Left lobe of liver (tissue), 2 donors: ENCODE measurements around the gene CLDN14. TPM values are rescaled to one million over a fixed set of nuclear protein-coding genes. Genes with fewer than 3 reads are reported as not detected.

ENCODE experiments used
- ATAC-seq: fragments of 200-7000 bp; cut with Tn5 transposase; one replicate; pipeline ENCODE4 v1.9.1; 2020; ENCODE audit warnings: mild to moderate bottlenecking, moderate library complexity
- DNase-seq: peaks from one replicate; pipeline ENCODE4 v3.0.0-alpha.2; 2020; ENCODE audit warnings: low spot score
- total RNA-seq: library from RNA; stranded (reverse); gene quantifications from one replicate; pipeline ENCODE4 v1.2.1, GENCODE V29; 2021
- donor health status: DM: no; HTN: no; CAD: no; lungs with moderate emphysema.
- donor health status: DM: no; HTN: yes; CAD: no.

CLDN14 gene
- total RNA-seq, 1 donor from 2014 or later: 16.4 TPM

- DNase-seq: no peak
- ATAC-seq: no peak
Observed at GRCh38 chr21:36473203-36473602, 6.7 kb downstream of the CLDN14 start.

GRCh38 chr21:36472377-36472776, 7.5 kb downstream of the CLDN14 start:
- DNase-seq (no peak), ATAC-seq (no peak)

GRCh38 chr21:36471254-36471723, 8.6 kb downstream of the CLDN14 start:
- ATAC-seq (peak; percentile 5), DNase-seq (no peak)

- DNase-seq (no peak), ATAC-seq (no peak)
Observed at GRCh38 chr21:36470294-36470693, 9.6 kb downstream of the CLDN14 start.

GRCh38 chr21:36466061-36466511, 13.8 kb downstream of the CLDN14 start:
- no peak for ATAC-seq
- no peak for DNase-seq

GRCh38 chr21:36465478-36465877, 14.4 kb downstream of the CLDN14 start:
- no peak for DNase-seq
- ATAC-seq: no peak

- DNase-seq: no peak
- ATAC-seq: peak; percentile 2
Observed at GRCh38 chr21:36464590-36464989, 15.3 kb downstream of the CLDN14 start.

GRCh38 chr21:36463991-36464390, 15.9 kb downstream of the CLDN14 start:
- no peak for DNase-seq
- no peak for ATAC-seq

- ATAC-seq (no peak), DNase-seq (no peak)
Observed at GRCh38 chr21:36463204-36463603, 16.7 kb downstream of the CLDN14 start.

- DNase-seq: peak; percentile 79
- ATAC-seq: peak; percentile 74
Observed at GRCh38 chr21:36461918-36462486, 17.9 kb downstream of the CLDN14 start.

- DNase-seq (peak; percentile 83), ATAC-seq (peak; percentile 83)
Observed at GRCh38 chr21:36461277-36461917, 18.5 kb downstream of the CLDN14 start.

GRCh38 chr21:36460866-36461265, 19.1 kb downstream of the CLDN14 start:
- DNase-seq (no peak), ATAC-seq (no peak)

GRCh38 chr21:36459098-36459497, 20.8 kb downstream of the CLDN14 start:
- ATAC-seq (no peak), DNase-seq (no peak)

GRCh38 chr21:36456729-36457414, 23.1 kb downstream of the CLDN14 start:
- ATAC-seq (no peak), DNase-seq (no peak)

GRCh38 chr21:36454706-36455105, 25.2 kb downstream of the CLDN14 start:
- ATAC-seq: no peak
- no peak for DNase-seq

GRCh38 chr21:36454093-36454531, 25.8 kb downstream of the CLDN14 start:
- ATAC-seq (no peak), DNase-seq (no peak)

GRCh38 chr21:36452281-36452825, 27.6 kb downstream of the CLDN14 start:
- DNase-seq: no peak
- no peak for ATAC-seq

GRCh38 chr21:36451506-36451905, 28.4 kb downstream of the CLDN14 start:
- no peak for DNase-seq
- ATAC-seq: no peak

- ATAC-seq: no peak
- no peak for DNase-seq
Observed at GRCh38 chr21:36450511-36450910, 29.4 kb downstream of the CLDN14 start.

GRCh38 chr21:36446301-36446700, 33.6 kb downstream of the CLDN14 start:
- DNase-seq: no peak
- no peak for ATAC-seq

GRCh38 chr21:36441715-36442114, 38.2 kb downstream of the CLDN14 start:
- ATAC-seq: no peak
- DNase-seq: no peak

- ATAC-seq (peak; percentile 27), DNase-seq (no peak)
Observed at GRCh38 chr21:36437745-36438128, 42.2 kb downstream of the CLDN14 start.
